ENCODE measurements around the gene HDLBP.

- TF ChIP-seq POLR2A (IDR thresholded peaks at IDR 0.05) (no peak), CTCF (IDR thresholded peaks at IDR 0.05) (no peak)
Observed at GRCh38 chr2:241286348-241287090, 29.0 kb downstream of the HDLBP start.
